ACHN (cell line): ENCODE data around the gene NCAM2.

ENCODE experiments used
- DNase-seq: peaks from one replicate; pipeline ENCODE4 v3.0.0-alpha.2; 2015
- in situ Hi-C: cut with HindIII; loops from 2 replicates; pipeline ENCODE4 v1.10.0; 2017; ENCODE audit warnings: low sequenced_read_pairs, low pct_ligation_motif_present, low pct_unique_long_range_greater_than_20kb

Gene NCAM2

GRCh38 chr21:21195417-21195943 is 197.3 kb downstream of the NCAM2 start:
- DNase-seq = no peak
- in situ Hi-C loops = no loop called here

- DNase-seq = no peak
- in situ Hi-C loops = no loop called here
Measured at GRCh38 chr21:21196087-21196486, 197.9 kb downstream of the NCAM2 start.

- no peak for DNase-seq
- in situ Hi-C loops = no loop called here
Measured at GRCh38 chr21:21196848-21197247, 198.6 kb downstream of the NCAM2 start.

GRCh38 chr21:21199342-21200102 is 201.3 kb downstream of the NCAM2 start:
- DNase-seq = peak; percentile 5
- in situ Hi-C loops = no loop called here

GRCh38 chr21:21200103-21200938 is 202.1 kb downstream of the NCAM2 start:
- DNase-seq = peak; percentile 97
- in situ Hi-C loops = no loop called here

GRCh38 chr21:21200939-21201615 is 202.9 kb downstream of the NCAM2 start:
- peak; percentile 43 for DNase-seq

GRCh38 chr21:21203822-21204339 is 205.7 kb downstream of the NCAM2 start:
- DNase-seq = no peak
- in situ Hi-C loops = no loop called here

More at GRCh38 chr21:21200939-21201615, 202.9 kb downstream of the NCAM2 start:
- in situ Hi-C loops = no loop called here

GRCh38 chr21:21204366-21204996 is 206.3 kb downstream of the NCAM2 start:
- in situ Hi-C loops = no loop called here
- DNase-seq = no peak

- no peak for DNase-seq
- in situ Hi-C loops = no loop called here
Measured at GRCh38 chr21:21205604-21206003, 207.4 kb downstream of the NCAM2 start.

- in situ Hi-C loops = no loop called here
- peak; percentile 14 for DNase-seq
Measured at GRCh38 chr21:21210552-21210951, 212.3 kb downstream of the NCAM2 start.

- no peak for DNase-seq
- in situ Hi-C loops = no loop called here
Measured at GRCh38 chr21:21213297-21213696, 215.1 kb downstream of the NCAM2 start.

GRCh38 chr21:21216047-21216446 is 217.8 kb downstream of the NCAM2 start:
- in situ Hi-C loops = no loop called here
- no peak for DNase-seq

GRCh38 chr21:21226472-21226871 is 228.3 kb downstream of the NCAM2 start:
- in situ Hi-C loops = no loop called here
- DNase-seq = no peak

GRCh38 chr21:21230672-21231071 is 232.5 kb downstream of the NCAM2 start:
- in situ Hi-C loops = no loop called here
- DNase-seq = peak; percentile 40

- in situ Hi-C loops = no loop called here
Measured at GRCh38 chr21:21231913-21232312, 233.7 kb downstream of the NCAM2 start.

GRCh38 chr21:21232320-21232719 is 234.1 kb downstream of the NCAM2 start:
- peak; percentile 45 for DNase-seq
- in situ Hi-C loops = no loop called here

More at GRCh38 chr21:21231913-21232312, 233.7 kb downstream of the NCAM2 start:
- DNase-seq = no peak

- DNase-seq = no peak
- in situ Hi-C loops = no loop called here
Measured at GRCh38 chr21:21233051-21233450, 234.8 kb downstream of the NCAM2 start.

- in situ Hi-C loops = no loop called here
- no peak for DNase-seq
Measured at GRCh38 chr21:21236996-21237395, 238.8 kb downstream of the NCAM2 start.
